IPS-NIHi7 (cell line): ENCODE data around the gene EXOC4.

ENCODE experiments used
- DNase-seq: peaks from one replicate; pipeline ENCODE4 v3.0.0; 2012; ENCODE audit warnings: mixed read lengths; ENCODE audit errors: extremely low spot score

EXOC4 gene

GRCh38 chr7:133572843-133573242 lies 320.0 kb downstream of the EXOC4 start:
- no peak for DNase-seq

GRCh38 chr7:133573554-133574265 lies 320.8 kb downstream of the EXOC4 start:
- DNase-seq: no peak

GRCh38 chr7:133575726-133576440 lies 323.0 kb downstream of the EXOC4 start:
- no peak for DNase-seq

GRCh38 chr7:133576612-133577168 lies 323.8 kb downstream of the EXOC4 start:
- no peak for DNase-seq

- DNase-seq: no peak
Measured at GRCh38 chr7:133582766-133583523, 330.1 kb downstream of the EXOC4 start.

- no peak for DNase-seq
Measured at GRCh38 chr7:133583545-133584171, 330.8 kb downstream of the EXOC4 start.

GRCh38 chr7:133584956-133585668 lies 332.2 kb downstream of the EXOC4 start:
- no peak for DNase-seq

- DNase-seq: no peak
Measured at GRCh38 chr7:133586253-133586652, 333.4 kb downstream of the EXOC4 start.

- DNase-seq: no peak
Measured at GRCh38 chr7:133587903-133588302, 335.0 kb downstream of the EXOC4 start.

- no peak for DNase-seq
Measured at GRCh38 chr7:133590795-133591194, 337.9 kb downstream of the EXOC4 start.

GRCh38 chr7:133591704-133592340 lies 338.9 kb downstream of the EXOC4 start:
- no peak for DNase-seq

- DNase-seq: no peak
Measured at GRCh38 chr7:133593561-133593960, 340.7 kb downstream of the EXOC4 start.

- no peak for DNase-seq
Measured at GRCh38 chr7:133601617-133602016, 348.7 kb downstream of the EXOC4 start.

- no peak for DNase-seq
Measured at GRCh38 chr7:133602291-133602690, 349.4 kb downstream of the EXOC4 start.

- no peak for DNase-seq
Measured at GRCh38 chr7:133606991-133607390, 354.1 kb downstream of the EXOC4 start.

GRCh38 chr7:133609806-133610205 lies 356.9 kb downstream of the EXOC4 start:
- no peak for DNase-seq

- no peak for DNase-seq
Measured at GRCh38 chr7:133611955-133612354, 359.1 kb downstream of the EXOC4 start.

GRCh38 chr7:133613250-133613790 lies 360.4 kb downstream of the EXOC4 start:
- DNase-seq: no peak

GRCh38 chr7:133614251-133614650 lies 361.4 kb downstream of the EXOC4 start:
- no peak for DNase-seq

GRCh38 chr7:133618970-133619369 lies 366.1 kb downstream of the EXOC4 start:
- no peak for DNase-seq
